Posterior cingulate gyrus (tissue), 11 donors: ENCODE data around the gene BSDC1.
A peak's percentile ranks its signal among the peaks of the same experiment; 100 is the strongest.
"Not testable (repeated sequence)": the region's sequence is repeated elsewhere in the genome, so short reads cannot be mapped to it uniquely, and the experiment has no call there.

ENCODE experiments used
- DNase-seq, 10 donors: peaks; one replicate each; pipeline versions ENCODE4 v3.0.0 to v3.0.0-alpha.2; 2020 to 2021; ENCODE audit warnings: mixed read lengths in 3 of 10
- intact Hi-C: fragments of 100-400 bp; cut with DNase I; formaldehyde crosslinking; loops from one replicate; pipeline ENCODE4 v1.15.1; 2023

The BSDC1 gene

GRCh38 chr1:32396524-32396923 lies 2.3 kb upstream of the BSDC1 start:
- DNase-seq, result not testable (repeated sequence)
- intact Hi-C loops, result loop anchor here (10.0 kb wide), 1 partner anchor 182 kb away; no protein-coding TSS in a partner anchor

DNA sequence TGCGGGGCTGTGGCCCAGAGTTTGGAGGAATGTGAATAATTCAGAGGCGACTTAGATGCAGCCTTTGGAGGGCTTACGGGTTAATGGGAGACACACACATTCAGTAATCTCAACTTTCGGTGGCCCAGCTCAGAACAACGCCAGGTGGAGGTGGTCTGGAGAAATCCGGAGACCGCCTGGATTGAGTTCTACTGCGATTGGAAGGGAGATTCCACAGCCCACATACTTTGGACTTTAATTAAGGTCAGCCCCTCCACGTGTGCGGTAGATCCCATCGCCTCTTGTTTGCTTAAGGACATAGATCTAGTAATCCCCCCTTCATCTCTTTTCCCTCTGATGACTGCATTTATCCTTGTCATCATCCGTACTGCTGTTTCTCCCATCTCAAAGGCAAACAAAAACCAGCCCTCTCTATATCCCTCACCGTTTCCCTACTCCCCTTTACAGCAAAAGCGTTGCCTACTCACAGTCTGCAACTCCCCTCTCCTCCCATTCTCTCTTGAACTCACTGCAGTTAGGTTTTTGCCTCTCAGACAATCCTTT lies 720 bp upstream of the BSDC1 start:
- intact Hi-C loops, result loop anchor here (10.0 kb wide), 1 partner anchor 180 kb away; no protein-coding TSS in a partner anchor
- no peak for DNase-seq

DNA sequence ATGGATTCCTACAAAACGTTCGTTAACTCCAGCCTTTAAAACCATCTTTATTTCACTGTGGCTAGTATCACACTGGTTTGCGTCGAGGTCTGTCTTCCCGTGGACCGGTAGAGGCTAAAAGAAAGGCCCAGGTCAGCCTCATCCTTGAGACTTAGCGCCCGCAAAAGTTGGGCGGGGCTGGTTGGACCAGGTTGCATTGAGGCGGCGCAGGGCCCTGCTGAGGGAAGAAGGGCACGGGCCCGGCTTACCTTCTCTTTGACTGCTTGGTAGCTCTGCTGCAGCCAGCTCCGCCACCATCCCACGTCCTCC lies 455 bp downstream of the BSDC1 start:
- intact Hi-C loops, result loop anchor here (10.0 kb wide), 1 partner anchor 179 kb away; no protein-coding TSS in a partner anchor
- DNase-seq, result peak in 5 of 10 donors; percentile 11 to 85 (median 37)

GRCh38 chr1:32393136-32393535 lies 1.1 kb downstream of the BSDC1 start:
- intact Hi-C loops, result loop anchor here (10.0 kb wide), 1 partner anchor 178 kb away; no protein-coding TSS in a partner anchor
- DNase-seq, result no peak

GRCh38 chr1:32392325-32392724 lies 1.9 kb downstream of the BSDC1 start:
- intact Hi-C loops, result loop anchor here (10.0 kb wide), 1 partner anchor 178 kb away; no protein-coding TSS in a partner anchor
- DNase-seq, result no peak

DNA sequence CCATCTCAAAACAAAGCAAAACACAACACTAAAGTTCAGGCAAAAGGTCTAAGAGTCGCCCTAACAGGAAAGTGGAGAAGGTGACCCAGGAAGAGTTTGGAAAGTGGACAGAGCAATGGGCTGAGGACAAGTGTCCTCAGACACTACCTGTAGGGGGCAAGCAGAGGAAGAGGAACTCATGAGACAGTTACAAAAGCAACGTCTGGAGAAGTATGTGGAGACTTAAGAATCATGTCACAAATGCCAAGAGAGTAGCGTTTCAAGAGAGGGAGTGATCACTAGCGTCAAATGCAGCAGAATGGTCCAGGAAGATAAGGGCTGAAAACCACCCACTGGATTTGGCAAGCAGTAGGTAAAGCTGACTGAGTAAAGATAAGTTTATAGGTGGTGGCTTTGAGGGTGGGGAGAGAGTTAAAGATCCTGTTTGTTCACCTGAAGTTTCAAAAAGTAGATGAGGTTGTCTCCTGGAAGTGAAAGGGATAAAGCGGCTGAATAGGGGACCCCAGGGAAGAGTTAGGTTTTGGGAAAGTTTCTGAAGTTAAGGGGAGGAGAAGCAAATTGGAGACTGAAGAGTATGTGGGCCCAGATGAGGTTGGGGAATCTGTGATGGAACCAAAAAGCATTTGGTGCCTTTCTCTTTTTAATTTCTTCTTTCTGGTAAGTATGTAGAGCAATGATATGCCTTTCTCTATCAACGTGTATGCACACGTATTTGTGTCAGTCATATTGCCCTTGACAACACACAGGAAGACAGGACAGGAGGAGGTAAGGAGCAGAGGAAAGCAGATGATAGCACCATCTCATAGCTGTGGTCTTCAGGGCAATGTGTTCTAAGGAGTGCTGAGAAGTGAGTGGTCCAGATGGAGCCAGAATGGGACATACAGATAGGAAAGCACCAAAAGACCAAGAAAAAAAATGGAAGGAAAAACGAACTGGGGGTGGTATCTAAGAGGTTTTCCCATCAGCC lies 3.1 kb downstream of the BSDC1 start:
- no peak for DNase-seq
- intact Hi-C loops, result loop anchor here (10.0 kb wide), 1 partner anchor 176 kb away; no protein-coding TSS in a partner anchor

GRCh38 chr1:32388641-32389040 lies 5.6 kb downstream of the BSDC1 start:
- intact Hi-C loops, result no loop called here
- no peak for DNase-seq

- intact Hi-C loops, result no loop called here
Measured at GRCh38 chr1:32386676-32387392, 7.4 kb downstream of the BSDC1 start.

DNA sequence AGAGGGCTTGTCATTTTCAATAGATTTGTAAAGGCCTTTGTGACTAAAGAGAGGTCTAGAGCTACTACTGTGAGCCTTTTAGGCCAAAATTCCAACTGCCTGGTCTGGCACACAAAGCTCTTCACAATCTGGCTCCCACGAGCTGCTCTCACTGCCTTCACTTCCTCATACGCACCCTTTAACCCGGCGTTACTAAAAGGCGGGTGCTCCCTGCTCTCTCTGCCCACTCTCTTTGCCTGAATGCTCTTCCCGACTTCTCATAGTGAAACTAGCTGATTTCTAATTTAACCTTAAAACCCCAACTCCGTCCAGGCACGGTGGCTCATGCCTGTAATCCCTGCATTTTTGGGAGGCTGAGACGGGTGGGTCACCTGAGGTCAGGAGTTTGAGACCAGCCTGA lies 14.2 kb downstream of the BSDC1 start:
- intact Hi-C loops, result no loop called here
- DNase-seq, result no peak

More at GRCh38 chr1:32386676-32387392, 7.4 kb downstream of the BSDC1 start:
- DNase-seq, result no peak

DNA sequence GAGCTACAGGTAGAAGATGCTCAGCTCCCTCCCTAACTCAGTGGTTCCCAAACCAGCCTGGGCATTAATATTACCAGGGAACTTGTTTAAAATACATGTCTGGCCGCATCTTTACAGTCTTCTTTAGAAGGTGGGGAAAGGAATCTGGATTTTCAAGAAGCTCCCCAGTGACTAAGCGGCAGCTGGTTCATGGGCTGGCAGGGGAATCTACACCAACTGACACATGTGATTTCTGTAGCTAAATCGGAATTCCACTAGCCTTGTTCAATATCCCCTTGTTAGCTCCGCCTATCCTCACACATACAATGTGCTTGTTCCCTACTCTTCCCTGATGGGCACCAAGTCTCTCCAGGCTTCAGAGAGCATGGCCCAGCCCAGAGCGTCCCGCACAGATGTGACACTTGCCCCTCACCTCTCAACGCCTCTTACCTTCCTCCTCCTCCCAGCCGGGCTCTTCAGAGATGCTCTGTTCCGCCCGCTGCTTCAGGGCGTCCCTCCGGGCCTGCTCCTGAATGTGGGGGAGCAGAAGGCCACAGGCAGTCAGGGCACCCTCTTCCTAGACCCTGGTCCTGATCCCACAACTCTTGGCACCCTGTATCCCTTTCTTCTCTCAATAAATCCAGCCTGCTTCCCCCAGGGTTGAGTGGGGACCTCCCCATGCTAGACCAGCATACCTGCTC lies 16.6 kb downstream of the BSDC1 start:
- intact Hi-C loops, result no loop called here
- no peak for DNase-seq

- no peak for DNase-seq
- intact Hi-C loops, result no loop called here
Measured at GRCh38 chr1:32376199-32376598, 18.0 kb downstream of the BSDC1 start.

DNA sequence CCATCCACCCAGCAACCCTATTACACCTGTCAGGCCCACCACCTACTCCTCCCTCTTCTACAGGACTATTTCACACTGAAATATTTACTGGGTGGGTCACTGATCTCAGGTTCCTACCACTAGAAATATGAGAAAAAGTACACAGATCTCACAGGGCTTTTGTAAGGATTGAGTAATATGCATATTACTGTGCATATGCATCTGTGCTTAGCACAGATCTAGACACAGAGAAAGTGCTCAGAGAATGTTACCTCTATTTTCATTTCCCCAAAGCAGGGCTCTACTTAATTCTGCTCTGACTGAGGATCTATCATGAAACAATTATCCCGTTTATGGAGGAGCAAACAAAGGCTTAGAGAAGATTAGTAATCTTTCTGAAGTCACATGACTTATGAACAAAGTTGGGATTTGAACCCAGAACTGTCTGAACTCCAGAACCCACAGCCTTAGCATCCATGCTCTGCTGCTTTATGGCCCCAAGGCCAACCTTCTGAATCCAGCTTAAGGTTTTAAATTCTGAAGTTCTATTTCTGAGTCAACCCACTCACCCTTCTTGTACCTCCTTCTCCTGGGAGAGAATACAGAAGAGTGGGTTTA lies 20.1 kb downstream of the BSDC1 start:
- intact Hi-C loops, result no loop called here
- DNase-seq, result no peak

GRCh38 chr1:32372149-32372756 lies 22.0 kb downstream of the BSDC1 start:
- no peak for DNase-seq
- intact Hi-C loops, result no loop called here

GRCh38 chr1:32367912-32368635 lies 26.2 kb downstream of the BSDC1 start:
- intact Hi-C loops, result no loop called here
- DNase-seq, result peak in 1 of 10 donors; percentile 59

GRCh38 chr1:32365445-32365844 lies 28.8 kb downstream of the BSDC1 start:
- intact Hi-C loops, result no loop called here
- DNase-seq, result peak in 2 of 10 donors; percentile 14 to 21

- intact Hi-C loops, result no loop called here
- DNase-seq, result peak in 2 of 10 donors; percentile 21 to 50
Measured at GRCh38 chr1:32364836-32365235, 29.4 kb downstream of the BSDC1 start.

GRCh38 chr1:32363713-32364112 lies 30.5 kb downstream of the BSDC1 start:
- intact Hi-C loops, result no loop called here
- DNase-seq, result peak in 2 of 10 donors; percentile 53 to 63

- peak in 2 of 10 donors; percentile 43 to 75 for DNase-seq
- intact Hi-C loops, result no loop called here
Measured at GRCh38 chr1:32362474-32363313, 31.5 kb downstream of the BSDC1 start, which contains the start of the genes FAM229A and TSSK3. FAM229A (minus strand) TSS chr1:32362485; CDS start chr1:32362091, 394 bp downstream. TSSK3 (plus strand) TSS chr1:32362539; CDS start chr1:32362702, 163 bp downstream.
